ENCODE results near the gene SGCD.

DNA sequence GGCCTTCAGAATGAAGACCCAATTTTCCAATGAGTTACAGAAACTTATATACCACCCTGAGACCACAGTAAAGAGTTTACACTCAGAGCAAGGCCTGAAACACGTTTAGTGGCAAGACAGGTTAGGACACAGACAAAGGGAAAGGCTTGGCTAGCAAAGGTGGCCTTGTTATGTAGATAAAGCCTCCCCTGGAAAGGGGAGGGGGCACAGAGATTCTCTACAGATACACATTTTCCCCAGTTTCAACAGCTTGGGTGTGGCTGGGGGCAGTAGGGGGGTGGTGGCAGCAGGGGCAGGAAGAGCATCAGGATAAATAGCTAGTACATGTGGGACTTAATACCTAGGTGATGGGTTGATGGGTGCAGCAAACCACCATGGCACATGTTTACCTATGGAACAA, 471.2 kb downstream of the SGCD start:
- TF ChIP-seq, protein P1, sequence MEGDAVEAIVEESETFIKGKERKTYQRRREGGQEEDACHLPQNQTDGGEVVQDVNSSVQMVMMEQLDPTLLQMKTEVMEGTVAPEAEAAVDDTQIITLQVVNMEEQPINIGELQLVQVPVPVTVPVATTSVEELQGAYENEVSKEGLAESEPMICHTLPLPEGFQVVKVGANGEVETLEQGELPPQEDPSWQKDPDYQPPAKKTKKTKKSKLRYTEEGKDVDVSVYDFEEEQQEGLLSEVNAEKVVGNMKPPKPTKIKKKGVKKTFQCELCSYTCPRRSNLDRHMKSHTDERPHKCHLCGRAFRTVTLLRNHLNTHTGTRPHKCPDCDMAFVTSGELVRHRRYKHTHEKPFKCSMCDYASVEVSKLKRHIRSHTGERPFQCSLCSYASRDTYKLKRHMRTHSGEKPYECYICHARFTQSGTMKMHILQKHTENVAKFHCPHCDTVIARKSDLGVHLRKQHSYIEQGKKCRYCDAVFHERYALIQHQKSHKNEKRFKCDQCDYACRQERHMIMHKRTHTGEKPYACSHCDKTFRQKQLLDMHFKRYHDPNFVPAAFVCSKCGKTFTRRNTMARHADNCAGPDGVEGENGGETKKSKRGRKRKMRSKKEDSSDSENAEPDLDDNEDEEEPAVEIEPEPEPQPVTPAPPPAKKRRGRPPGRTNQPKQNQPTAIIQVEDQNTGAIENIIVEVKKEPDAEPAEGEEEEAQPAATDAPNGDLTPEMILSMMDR (conservative IDR thresholded peaks at IDR 0.05; ENCODE audit: low read length) = no peak
- no peak for TF ChIP-seq EZH2phosphoT487 (IDR thresholded peaks at IDR 0.05; ENCODE audit: borderline replicate concordance)

All from Loucy (cell line).